Left forelimb (tissue), 1 donor: ENCODE measurements around the gene ROMO1.
"Not testable (repeated sequence)": the region's sequence is repeated elsewhere in the genome, so short reads cannot be mapped to it uniquely, and the experiment has no call there.

Source experiments
- DNase-seq: peaks from one replicate; pipeline ENCODE4 v3.0.0-alpha.2; 2018; ENCODE audit warnings: low spot score

ROMO1 gene

GRCh38 chr20:35730583-35731468, 31.6 kb downstream of the ROMO1 start:
- DNase-seq: no peak

- DNase-seq: no peak
Observed at GRCh38 chr20:35731469-35731788, 32.2 kb downstream of the ROMO1 start.

GRCh38 chr20:35731862-35732643, 32.8 kb downstream of the ROMO1 start:
- DNase-seq: no peak

- no peak for DNase-seq
Observed at GRCh38 chr20:35732644-35732982, 33.4 kb downstream of the ROMO1 start.

GRCh38 chr20:35734374-35734773, 35.2 kb downstream of the ROMO1 start:
- DNase-seq: no peak

- DNase-seq: no peak
Observed at GRCh38 chr20:35734777-35735649, 35.8 kb downstream of the ROMO1 start.

GRCh38 chr20:35735826-35736470, 36.7 kb downstream of the ROMO1 start:
- DNase-seq: no peak

GRCh38 chr20:35737865-35738333, 38.7 kb downstream of the ROMO1 start:
- DNase-seq: no peak

GRCh38 chr20:35738410-35739179, 39.4 kb downstream of the ROMO1 start:
- no peak for DNase-seq

GRCh38 chr20:35739294-35740163, 40.3 kb downstream of the ROMO1 start:
- DNase-seq: no peak

- DNase-seq: peak; percentile 100
Observed at GRCh38 chr20:35741892-35742740, 42.9 kb downstream of the ROMO1 start, which contains the start of gene RBM39. Gene RBM39 (minus strand): TSS chr20:35742260. CDS start chr20:35740874, 1,386 bp downstream.

- no peak for DNase-seq
Observed at GRCh38 chr20:35742741-35743523, 43.7 kb downstream of the ROMO1 start.

- no peak for DNase-seq
Observed at GRCh38 chr20:35743693-35744491, 44.7 kb downstream of the ROMO1 start.

GRCh38 chr20:35744492-35744841, 45.3 kb downstream of the ROMO1 start:
- DNase-seq: not testable (repeated sequence)
